ENCODE data around the gene CLASRP.

- TF ChIP-seq POLR2A (IDR thresholded peaks at IDR 0.05; ENCODE audit: low read length) (no peak), CHD4 (IDR thresholded peaks at IDR 0.05; ENCODE audit: borderline replicate concordance) (no peak), CTCF (IDR thresholded peaks at IDR 0.05) (no peak), USF2 (IDR thresholded peaks at IDR 0.05) (no peak), RAD21 (conservative IDR thresholded peaks at IDR 0.05 in 1 of 2, IDR thresholded peaks at IDR 0.05 in 1 of 2) (no peak), KDM1A (IDR thresholded peaks at IDR 0.05; ENCODE audit: low read depth) (no peak), MAX (IDR thresholded peaks at IDR 0.05) (no peak), PBX3 (IDR thresholded peaks at IDR 0.05) (no peak), SMC3 (IDR thresholded peaks at IDR 0.05) (no peak)
These were observed 18.0 kb downstream of the CLASRP start for GRCh38 chr19:45056831-45057230.

Data from A549 (cell line).